ENCODE data around the gene CCDC154.

The CCDC154 gene

GRCh38 chr16:1459967-1460366 is 15.6 kb upstream of the CCDC154 start:
- no peak for DNase-seq (ENCODE audit: low read depth)
- H3K4me3 ChIP-seq (ENCODE audit: control insufficient read depth, low read depth, low read length) = no peak overlapping the region
- no peak for TF ChIP-seq CTCF (conservative IDR thresholded peaks at IDR 0.05; ENCODE audit: control insufficient read depth, insufficient read depth, low read depth, low read length)

GRCh38 chr16:1458977-1459341 is 14.6 kb upstream of the CCDC154 start:
- TF ChIP-seq CTCF (conservative IDR thresholded peaks at IDR 0.05; ENCODE audit: control insufficient read depth, insufficient read depth, low read depth, low read length) = no peak
- no peak for DNase-seq (ENCODE audit: low read depth)
- no peak overlapping the region for H3K4me3 ChIP-seq (ENCODE audit: control insufficient read depth, low read depth, low read length)

- TF ChIP-seq CTCF (conservative IDR thresholded peaks at IDR 0.05; ENCODE audit: control insufficient read depth, insufficient read depth, low read depth, low read length) = no peak
- peak; percentile 57 for DNase-seq (ENCODE audit: low read depth)
- no peak overlapping the region for H3K4me3 ChIP-seq (ENCODE audit: control insufficient read depth, low read depth, low read length)
These were observed 14.1 kb upstream of the CCDC154 start for GRCh38 chr16:1458336-1458976.

GRCh38 chr16:1457489-1458245 is 13.3 kb upstream of the CCDC154 start:
- no peak for TF ChIP-seq CTCF (conservative IDR thresholded peaks at IDR 0.05; ENCODE audit: control insufficient read depth, insufficient read depth, low read depth, low read length)
- no peak overlapping the region for H3K4me3 ChIP-seq (ENCODE audit: control insufficient read depth, low read depth, low read length)

GRCh38 chr16:1456951-1457350 is 12.6 kb upstream of the CCDC154 start:
- no peak for DNase-seq (ENCODE audit: low read depth)
- H3K4me3 ChIP-seq (ENCODE audit: control insufficient read depth, low read depth, low read length) = no peak overlapping the region
- TF ChIP-seq CTCF (conservative IDR thresholded peaks at IDR 0.05; ENCODE audit: control insufficient read depth, insufficient read depth, low read depth, low read length) = no peak

More at GRCh38 chr16:1457489-1458245, 13.3 kb upstream of the CCDC154 start:
- DNase-seq (ENCODE audit: low read depth) = no peak

- TF ChIP-seq CTCF (conservative IDR thresholded peaks at IDR 0.05; ENCODE audit: control insufficient read depth, insufficient read depth, low read depth, low read length) = no peak
- H3K4me3 ChIP-seq (ENCODE audit: control insufficient read depth, low read depth, low read length) = no peak overlapping the region
- DNase-seq (ENCODE audit: low read depth) = no peak
These were observed 11.1 kb upstream of the CCDC154 start for GRCh38 chr16:1455190-1456171.
